C4-2B (cell line): ENCODE measurements around the gene RAC3.
A peak's percentile ranks its signal among the peaks of the same experiment; 100 is the strongest.

Source experiments
- ZFX ChIP-seq: fragments of 450-650 bp; IDR thresholded peaks from 2 replicates; pipeline ENCODE4 v1.6.1; 2017
- TF ChIP-seq, protein P1 (sequence below): fragments of 450-650 bp; conservative IDR thresholded peaks from 2 replicates; pipeline ENCODE4 v1.5.1; 2017; ENCODE audit warnings: mild to moderate bottlenecking

DNA sequence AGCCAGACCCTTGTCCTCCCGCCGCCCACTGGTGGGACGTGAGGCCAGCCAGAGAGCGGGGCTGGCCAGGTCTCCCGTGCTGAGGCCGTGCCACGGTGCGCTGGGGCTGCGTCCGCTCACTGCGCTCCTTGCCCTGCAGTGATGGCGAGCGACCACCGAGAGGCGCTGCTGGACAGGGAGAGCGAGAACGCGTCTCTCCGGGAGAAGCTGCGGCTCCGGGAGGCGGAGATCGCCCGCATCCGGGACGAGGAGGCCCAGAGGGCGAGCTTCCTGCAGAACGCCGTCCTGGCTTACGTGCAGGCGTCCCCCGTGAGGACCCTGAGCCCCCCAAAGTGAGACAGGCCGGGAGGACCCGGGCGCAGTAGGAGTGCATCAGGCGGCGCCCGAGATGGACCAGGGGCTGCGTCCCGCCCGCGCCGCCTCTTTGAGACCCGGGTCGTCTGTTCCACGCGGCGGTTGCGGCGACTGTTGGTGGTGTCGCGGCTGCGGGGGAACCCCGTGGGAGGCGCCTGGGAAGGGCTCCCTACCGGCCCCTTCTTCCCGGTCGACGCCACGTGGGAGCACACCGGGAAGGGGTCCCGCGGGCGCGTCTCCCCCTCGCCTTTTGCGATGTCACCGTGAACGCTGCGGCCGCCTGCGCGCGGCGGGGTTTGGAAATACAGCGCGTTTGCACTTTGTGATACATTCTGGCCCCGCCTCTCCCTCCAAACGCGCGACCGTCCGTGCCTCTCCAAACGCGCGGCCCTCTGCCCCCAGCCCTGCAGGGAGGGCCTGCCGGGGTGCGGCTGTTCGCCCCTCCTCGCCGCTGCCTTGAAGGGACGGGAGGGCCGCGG lies 792 bp upstream of the RAC3 start:
- TF ChIP-seq, protein P1, sequence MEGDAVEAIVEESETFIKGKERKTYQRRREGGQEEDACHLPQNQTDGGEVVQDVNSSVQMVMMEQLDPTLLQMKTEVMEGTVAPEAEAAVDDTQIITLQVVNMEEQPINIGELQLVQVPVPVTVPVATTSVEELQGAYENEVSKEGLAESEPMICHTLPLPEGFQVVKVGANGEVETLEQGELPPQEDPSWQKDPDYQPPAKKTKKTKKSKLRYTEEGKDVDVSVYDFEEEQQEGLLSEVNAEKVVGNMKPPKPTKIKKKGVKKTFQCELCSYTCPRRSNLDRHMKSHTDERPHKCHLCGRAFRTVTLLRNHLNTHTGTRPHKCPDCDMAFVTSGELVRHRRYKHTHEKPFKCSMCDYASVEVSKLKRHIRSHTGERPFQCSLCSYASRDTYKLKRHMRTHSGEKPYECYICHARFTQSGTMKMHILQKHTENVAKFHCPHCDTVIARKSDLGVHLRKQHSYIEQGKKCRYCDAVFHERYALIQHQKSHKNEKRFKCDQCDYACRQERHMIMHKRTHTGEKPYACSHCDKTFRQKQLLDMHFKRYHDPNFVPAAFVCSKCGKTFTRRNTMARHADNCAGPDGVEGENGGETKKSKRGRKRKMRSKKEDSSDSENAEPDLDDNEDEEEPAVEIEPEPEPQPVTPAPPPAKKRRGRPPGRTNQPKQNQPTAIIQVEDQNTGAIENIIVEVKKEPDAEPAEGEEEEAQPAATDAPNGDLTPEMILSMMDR, result peak; percentile 90
- TF ChIP-seq ZFX, result no peak; the same call in 1 of the 2 replicates
